ENCODE data around the gene ZNF229. TPM values are rescaled to one million over a fixed set of nuclear protein-coding genes. Genes with fewer than 3 reads are reported as not detected.
"Not testable (repeated sequence)": the region's sequence is repeated elsewhere in the genome, so short reads cannot be mapped to it uniquely, and the experiment has no call there.

Gene ZNF229
- 7.3 TPM for total RNA-seq

DNA sequence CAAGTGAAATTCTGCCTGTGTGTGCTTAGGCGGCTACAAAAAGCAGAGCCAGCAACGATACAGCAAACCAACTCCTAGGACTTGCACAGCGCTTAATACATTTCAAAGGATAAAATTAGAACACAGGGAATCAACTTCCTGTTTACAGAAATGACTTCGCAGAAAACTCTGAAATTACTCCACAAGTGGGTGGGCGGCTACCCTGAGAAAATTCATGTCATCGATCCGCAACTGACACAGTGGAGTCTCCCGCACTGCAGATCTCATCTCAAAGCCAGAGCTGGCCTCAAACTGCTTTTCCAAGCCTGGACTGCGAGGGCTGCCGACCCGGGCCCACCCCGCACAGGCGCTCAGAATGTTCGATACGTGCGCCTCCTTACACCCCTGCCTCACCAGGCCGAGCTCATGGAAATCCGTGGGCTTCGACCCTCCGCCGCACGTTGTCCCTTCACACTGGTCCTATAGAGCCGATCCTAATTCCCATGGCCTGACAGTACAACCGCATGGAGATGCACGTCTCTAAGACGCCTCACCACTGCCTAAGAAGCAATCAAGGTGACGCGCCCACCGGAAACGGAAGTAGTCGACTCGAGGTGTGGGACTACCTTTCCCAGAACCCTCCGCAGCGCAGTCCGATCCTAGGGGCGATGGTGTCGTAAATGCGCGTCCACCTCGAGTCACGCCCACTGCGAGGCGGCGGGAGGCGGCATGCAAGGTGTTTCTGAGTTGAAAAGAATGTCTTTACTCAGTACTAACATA, at the start of gene ZNF229:
Gene ZNF229 (minus strand): TSS at position 557 of the 759 bp plus-strand sequence. CDS start 5,625 bp downstream, outside the sequence.
- DNase-seq (ENCODE audit: low spot score): peak; percentile 92

DNA sequence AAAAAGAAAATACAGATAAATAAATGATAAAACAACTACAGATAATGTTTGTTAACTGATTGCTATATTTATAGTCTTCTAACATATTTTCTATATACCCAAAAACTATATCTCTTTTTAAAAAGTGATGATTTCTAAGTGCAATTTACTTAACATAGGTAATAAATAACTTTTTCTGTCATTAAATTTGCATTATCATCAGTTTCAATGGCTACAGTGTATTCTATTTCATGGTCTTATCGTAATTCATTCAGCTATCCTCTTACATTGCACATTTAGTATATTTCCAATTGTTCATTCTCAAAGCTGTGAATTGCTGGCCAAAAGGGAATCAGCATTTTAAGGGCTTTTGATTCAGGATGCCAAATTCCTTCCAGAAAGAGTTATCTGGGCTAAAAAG, 48.4 kb upstream of the ZNF229 start:
- no peak for DNase-seq (ENCODE audit: low spot score)

DNA sequence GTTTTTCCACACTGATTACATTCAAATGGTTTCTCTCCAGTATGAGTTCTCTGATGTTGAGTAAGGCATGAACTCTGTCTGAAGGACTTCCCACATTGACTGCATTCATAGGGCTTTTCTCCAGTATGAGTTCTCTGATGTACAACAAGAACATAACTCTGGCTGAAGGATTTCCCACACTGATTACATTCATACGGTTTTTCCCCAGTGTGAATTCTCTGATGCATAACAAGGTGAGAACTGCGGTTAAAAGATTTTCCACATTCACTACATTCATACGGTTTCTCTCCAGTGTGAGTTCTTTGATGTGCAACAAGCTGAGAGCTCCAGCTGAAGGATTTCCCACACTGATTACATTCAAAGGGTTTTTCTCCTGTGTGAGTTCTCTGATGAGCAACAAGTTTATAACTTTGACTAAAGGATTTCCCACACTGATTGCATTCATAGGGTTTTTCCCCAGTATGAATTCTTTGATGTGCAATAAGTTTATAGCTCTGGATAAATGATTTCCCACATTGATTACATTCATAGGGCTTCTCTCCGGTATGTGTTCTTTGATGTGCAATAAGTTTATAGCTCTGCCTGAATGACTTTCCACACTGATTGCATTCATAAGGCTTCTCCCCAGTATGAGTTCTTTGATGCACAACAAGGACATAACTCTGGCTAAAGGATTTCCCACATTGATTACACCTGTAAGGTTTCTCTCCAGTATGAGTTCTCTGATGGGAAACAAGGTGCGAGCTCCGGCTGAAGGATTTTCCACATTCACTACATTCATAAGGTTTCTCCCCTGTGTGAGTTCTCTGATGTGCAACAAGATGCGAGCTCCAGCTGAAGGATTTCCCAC, 28.5 kb upstream of the ZNF229 start:
- DNase-seq (ENCODE audit: low spot score): no peak

DNA sequence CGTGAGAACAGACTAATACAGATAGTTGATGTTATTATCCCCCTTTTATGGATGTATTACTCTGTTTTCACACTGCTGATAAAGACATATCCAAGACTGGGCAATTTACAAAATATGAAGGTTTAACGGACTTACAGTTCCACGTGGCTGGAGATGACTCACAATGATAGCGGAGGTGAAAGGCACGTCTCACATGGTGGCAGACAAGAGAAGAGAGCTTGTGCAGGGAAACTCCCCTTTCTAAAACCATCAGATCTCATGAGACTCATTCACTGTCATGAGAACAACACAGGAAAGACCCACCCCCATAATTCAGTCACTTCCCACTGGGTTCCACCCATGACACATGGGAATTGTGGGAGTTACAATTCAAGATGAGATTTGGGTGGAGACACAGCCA, 20.5 kb upstream of the ZNF229 start:
- not testable (repeated sequence) for DNase-seq (ENCODE audit: low spot score)

DNA sequence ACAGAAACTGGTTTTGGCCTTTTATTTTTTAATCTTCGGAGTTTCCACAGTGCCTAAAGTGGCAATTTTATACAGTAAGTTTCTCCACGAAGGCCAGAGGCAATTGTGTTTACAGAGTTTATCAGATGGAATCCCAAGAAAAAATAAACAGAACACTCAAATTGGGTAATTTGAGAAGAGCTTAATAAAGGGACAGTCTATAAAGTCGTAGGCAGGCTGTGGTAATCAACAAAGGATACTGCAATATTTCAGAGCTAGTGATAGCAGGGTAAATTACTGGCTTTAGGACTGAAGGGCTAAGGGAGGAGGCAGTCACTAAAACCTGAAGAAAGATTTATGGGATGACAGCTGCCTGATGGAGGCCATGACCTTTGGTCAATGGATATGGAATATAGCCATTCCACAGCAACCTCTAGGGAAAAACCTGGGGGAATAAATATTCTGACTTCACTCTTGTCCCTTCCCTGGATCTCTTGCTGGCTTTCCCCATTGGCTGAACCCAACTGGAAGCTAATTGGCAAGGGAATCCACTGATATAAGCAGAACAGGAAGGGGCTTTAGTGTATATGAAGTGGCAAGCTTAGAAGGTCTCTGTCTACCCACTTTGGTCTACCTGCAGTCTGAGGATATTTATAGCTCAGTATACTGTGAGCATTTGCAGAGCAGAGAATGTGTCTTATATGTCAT, 14.5 kb upstream of the ZNF229 start:
- not testable (repeated sequence) for DNase-seq (ENCODE audit: low spot score)

DNA sequence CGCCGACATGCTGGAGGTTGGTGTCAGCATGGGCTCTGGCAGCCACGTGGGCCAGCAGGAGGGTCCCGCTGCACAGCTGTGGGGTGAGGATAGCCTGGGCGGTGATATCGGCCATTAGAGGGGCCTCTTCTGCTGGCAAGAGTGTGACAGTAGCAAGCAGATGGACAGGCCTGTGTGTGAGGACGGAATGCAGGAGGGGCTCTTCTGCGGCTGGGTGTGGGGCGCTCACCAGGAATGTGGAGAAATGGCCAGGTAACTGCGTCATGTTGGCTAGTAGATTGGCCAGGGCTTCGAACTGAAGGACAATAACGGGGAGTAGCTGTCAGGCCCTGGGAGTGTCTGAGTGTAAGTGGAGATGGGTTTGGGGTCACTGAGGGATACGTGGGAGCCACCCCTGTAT, 7.7 kb upstream of the ZNF229 start:
- DNase-seq (ENCODE audit: low spot score): not testable (repeated sequence)

DNA sequence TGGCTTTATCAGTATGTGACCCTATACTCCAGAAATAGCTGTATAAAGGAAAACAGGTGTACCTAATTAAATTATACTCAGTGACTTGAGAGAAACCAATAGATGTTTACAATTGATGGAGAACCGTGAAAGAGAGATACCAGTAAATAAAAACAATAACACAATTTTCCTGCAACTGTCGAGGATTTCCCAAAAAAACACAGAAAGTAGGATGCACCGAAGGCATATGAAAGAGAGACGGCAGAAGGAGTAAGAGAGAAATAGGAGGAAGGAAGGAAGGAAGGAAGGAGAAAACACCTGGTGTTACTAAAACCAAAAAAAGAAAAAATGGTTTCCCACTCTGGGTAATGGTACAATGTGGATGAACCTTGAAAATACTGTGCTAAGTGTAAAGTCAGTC, 6.8 kb upstream of the ZNF229 start:
- no peak for DNase-seq (ENCODE audit: low spot score)

DNA sequence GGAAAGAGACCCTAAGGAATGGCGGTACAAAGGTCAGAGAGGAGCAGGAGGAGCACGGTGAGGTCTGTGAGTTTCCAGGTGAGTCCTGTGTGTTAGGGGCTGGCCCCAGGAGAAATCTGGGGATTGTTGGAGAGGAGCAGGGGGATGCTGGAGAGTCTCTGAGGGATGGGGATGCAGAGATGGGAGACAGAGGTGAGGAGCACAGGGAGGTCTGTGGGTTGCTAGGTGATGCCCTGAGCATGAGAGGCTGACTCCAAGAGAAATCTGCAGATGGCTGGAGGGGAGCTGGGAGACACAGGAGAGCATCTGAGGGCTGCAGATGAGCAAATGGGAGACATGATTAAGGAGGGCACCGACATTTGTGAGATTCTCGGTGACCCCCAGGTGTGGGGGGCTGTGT, 4.1 kb upstream of the ZNF229 start:
- DNase-seq (ENCODE audit: low spot score): no peak

DNA sequence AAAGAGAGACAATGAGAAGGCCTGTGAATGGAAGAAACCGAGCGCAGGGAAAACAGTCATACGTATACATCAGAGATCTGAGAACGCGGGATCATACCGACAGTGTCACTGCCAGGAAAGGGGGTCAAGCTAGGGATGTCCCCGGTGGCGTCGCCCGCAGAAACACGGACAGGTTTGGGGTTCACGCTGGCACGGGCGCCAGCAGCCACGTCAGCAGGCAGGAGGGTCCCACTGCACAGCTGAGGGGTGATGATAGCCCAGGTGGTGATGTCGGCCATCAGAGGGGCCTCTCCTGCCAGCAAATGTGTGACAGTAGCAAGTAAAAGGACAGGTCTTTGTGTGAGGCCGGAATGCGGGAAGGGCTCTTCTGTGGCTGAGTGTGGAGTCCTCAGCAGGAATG, 3.4 kb upstream of the ZNF229 start:
- no peak for DNase-seq (ENCODE audit: low spot score)

DNA sequence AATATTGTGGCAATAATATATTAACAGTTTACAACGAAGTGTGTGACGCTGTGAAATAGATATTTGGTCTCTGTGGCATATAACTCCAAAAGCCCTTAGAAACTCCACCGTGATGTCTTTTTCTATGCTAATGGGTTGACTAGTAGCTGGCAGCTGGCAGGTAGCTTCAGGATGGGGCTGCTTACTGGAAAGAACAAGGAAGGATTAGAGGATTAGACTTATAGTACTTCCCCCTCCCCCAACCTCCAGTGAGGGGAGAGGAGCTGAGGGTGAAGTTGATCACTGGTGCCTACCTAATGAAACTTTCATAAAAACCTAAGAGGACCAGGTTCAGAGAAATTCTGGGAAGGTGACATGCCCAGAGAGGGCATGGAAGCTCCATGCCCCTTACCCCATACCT, 9.8 kb downstream of the ZNF229 start:
- no peak for DNase-seq (ENCODE audit: low spot score)

DNA sequence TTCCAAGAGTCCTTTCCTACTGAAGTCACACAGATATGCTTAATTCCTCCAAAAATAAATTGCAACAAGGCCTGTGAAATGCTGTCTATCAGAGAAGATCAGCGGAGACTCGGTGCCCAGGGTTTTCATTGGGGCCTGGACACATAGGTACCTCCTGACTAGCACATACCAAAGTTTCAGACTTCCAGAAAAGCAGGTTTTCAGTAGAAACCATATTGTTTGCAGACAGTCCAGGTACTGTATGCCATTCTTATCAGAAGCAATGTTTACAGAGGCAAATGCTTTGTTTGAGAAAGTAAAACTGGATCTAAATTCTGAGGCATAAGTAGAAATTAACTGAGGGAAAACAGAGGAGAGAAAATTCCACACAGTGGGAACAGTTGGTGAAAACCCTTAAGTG, 12.8 kb downstream of the ZNF229 start:
- DNase-seq (ENCODE audit: low spot score): no peak

DNA sequence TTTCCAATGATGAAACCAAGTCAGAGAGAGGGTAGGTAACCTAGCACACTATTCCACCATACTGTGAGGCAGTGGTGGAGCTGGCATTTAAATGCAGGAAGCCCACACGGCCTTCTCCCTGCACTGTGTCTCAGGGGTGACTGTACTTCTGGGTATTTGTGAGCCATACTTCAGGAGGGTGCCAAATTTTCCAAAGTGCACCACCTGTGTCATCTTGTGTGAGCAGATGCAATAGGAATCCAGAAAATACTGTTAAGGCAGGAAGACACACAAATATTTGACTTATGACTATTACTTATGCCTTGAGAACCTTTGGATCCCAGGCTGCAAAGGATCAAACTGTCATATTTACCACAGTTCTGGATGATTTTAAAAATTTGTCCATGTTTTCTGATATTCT, 17.3 kb downstream of the ZNF229 start:
- no peak for DNase-seq (ENCODE audit: low spot score)

DNA sequence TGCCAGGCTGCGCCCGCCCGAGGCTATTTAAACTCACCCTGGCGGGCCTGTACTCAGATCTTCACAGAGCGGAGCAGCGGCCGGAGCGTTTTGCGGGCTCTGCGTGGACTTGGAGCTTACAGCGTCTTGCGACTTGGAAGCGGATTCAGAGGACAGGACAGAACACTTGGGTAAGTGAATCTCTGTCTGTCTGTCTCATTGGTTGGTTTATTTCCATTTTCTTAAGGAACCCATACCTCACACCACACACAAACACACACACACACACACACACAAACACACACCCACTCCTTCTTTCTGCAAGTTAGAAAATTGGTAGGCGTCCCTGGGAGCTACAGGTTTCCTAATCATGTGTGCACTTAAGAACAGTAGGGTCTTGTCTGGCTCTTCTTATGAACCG, 32.7 kb downstream of the ZNF229 start:
- DNase-seq (ENCODE audit: low spot score): not testable (repeated sequence)

DNA sequence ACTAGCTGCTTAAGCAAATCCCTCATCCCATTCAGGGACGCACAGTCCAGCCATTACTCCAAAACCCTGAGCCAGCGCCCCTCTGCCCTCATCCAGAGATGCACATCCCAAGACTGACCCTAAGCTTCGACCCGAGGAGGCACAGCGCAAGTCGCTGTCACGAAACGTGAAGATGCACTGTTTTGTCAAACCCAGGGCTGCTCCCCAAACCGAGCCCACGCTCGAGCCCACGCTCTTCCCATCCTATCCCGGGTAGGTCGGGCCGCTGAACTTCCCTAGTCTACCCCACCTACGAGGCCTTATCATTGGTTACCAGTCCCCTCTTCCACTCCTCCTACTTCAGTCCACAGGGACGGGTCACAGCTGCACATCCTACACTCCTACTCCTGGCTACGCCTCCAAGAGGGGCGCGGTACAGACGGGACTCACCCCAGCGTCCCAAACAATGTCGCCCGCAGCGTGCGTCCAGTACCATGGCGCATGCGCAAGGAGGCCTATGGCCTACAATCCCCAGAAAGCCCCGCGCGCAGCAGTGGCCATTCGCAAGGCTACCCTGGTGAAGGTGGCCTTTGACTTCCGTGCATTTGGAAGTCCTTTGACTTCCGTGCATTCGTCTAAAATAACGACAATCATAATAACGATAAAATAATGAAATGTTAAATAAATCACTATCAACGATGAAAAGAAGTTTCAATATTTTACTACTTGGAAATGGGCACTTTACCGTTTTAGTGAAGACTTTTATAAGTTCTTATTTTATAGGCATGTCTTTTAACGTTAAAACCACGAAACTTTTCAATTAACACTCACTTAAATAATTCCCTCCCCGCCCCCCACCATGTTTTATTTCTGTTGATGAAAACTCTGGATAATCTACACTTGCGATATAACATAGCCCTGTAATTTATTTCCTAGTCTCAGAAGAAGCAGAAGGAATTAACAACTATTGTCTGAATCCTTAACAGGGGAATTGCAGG, 46.8 kb downstream of the ZNF229 start, which contains the start of gene ZNF285:
Gene ZNF285 (minus strand): TSS at position 470 of the 977 bp plus-strand sequence. CDS start 4,395 bp downstream, outside the sequence.
- DNase-seq (ENCODE audit: low spot score): peak; percentile 94

DNA sequence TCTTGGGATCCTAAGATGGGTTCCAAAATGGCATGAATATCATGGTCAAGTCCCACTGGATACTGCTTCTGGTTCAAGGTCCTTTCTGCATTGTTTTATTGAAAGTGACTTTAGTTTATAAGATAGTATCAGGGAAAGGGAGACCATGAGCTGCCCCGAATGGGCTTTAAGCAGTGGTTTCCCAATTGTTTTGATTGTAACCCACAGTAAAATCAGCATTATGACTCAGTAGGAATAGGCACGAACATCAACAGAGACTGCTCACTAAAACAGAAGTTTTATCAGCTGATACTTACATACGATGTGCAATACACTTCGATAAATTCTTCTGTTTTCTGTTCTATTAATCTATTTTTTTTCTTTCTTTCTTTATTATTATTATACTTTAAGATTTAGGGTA, 59.0 kb downstream of the ZNF229 start:
- DNase-seq (ENCODE audit: low spot score): not testable (repeated sequence)

Other genes with a start within 250 kb of the ZNF229 start
- gene ZNF227, start 235.9 kb downstream of the ZNF229 start, total RNA-seq: 20.6 TPM
- 3.1 TPM for gene ZNF233, start 188.6 kb downstream of the ZNF229 start, total RNA-seq
- gene ZNF235, start 143.4 kb downstream of the ZNF229 start, total RNA-seq: 6.8 TPM
- 6.0 TPM for gene ZNF112, start 91.8 kb downstream of the ZNF229 start, total RNA-seq
- 5.5 TPM for gene ZNF285, start 46.9 kb downstream of the ZNF229 start, total RNA-seq
- gene ZNF180, start 52.0 kb upstream of the ZNF229 start, total RNA-seq: 8.2 TPM
- gene CEACAM20, start 81.2 kb upstream of the ZNF229 start, total RNA-seq: 0.12 TPM
- not detected for gene IGSF23, start 165.1 kb upstream of the ZNF229 start, total RNA-seq
- gene PVR, start 195.4 kb upstream of the ZNF229 start, total RNA-seq: 42.8 TPM
- 10.9 TPM for gene CEACAM19, start 223.0 kb upstream of the ZNF229 start, total RNA-seq